ENCODE results near the gene HARBI1. TPM values are rescaled to one million over a fixed set of nuclear protein-coding genes. Genes with fewer than 3 reads are reported as not detected.

HARBI1 gene
- total and polyA plus RNA-seq, 2 donors (not counting 3 experiments of a cell fraction or from before 2014, with no cell fraction given), result 2.7 to 4.7 TPM

- Histone ChIP-seq H2AFZ (ENCODE audit: low read depth, low read length) (peak overlapping the region; percentile 56), H3K27ac (ENCODE audit: insufficient read depth, low read depth, low read length) (peak overlapping the region; percentile 61), H4K20me1 (replicated peaks; ENCODE audit: control insufficient read depth, extremely low read depth, insufficient read depth, low read length) (no peaks in the 10 kb centered on the region), H3K4me2 (ENCODE audit: insufficient read depth, low read length) (peak overlapping the region; percentile 99), H3K36me3 (ENCODE audit: control insufficient read depth in 2 of 2, extremely low read depth in 1 of 2, insufficient read depth in 2 of 2, low read length in 2 of 2) (no peaks in the 10 kb centered on the region), H3K79me2 (ENCODE audit: control insufficient read depth, insufficient read depth, low read length) (peaks cover 58% of the 10 kb centered on the region), H3K9ac (replicated peaks; ENCODE audit: extremely low read depth, insufficient read depth, low read length) (peak overlapping the region; percentile 68), H3K9me3 (replicated peaks; ENCODE audit: control insufficient read depth, insufficient read depth, low read length) (no peaks in the 10 kb centered on the region), H3K4me3 (replicated peaks in 1 of 3; ENCODE audit: insufficient read depth in 1 of 3, low read depth in 1 of 3, low read length in 3 of 3) (peak overlapping the region; percentile 15 to 61 (median 26)), H3K4me1 (ENCODE audit: control insufficient read depth, extremely low read depth, insufficient read depth, low read length) (peaks cover 31% of the 10 kb centered on the region), H3K27me3 (ENCODE audit: control insufficient read depth in 2 of 2, insufficient read depth in 2 of 2, low read length in 2 of 2) (no peaks in the 10 kb centered on the region), H3K9me1 (replicated peaks; ENCODE audit: control insufficient read depth, extremely low read depth, insufficient read depth, low read length) (no peaks in the 10 kb centered on the region)
- TF ChIP-seq GATA2 (IDR thresholded peaks at IDR 0.05; ENCODE audit: insufficient read depth, insufficient read length, low read depth, low read length) (no peak), POLR2A (IDR thresholded peaks at IDR 0.05; ENCODE audit: low read depth, low read length) (no peak)
- peak; percentile 28 for FAIRE-seq
- CTCF ChIA-PET, result interaction anchor here (0.7 to 2.0 kb wide), 10 partner anchors 11 to 172 kb away, joined by 3 to 11 read pairs (median 4); partner anchors contain the start of gene AMBRA1
- POLR2A ChIA-PET, result interaction anchor here (0.5 to 0.7 kb wide), 2 partner anchors 10 to 59 kb away, joined by 3 to 5 read pairs; no protein-coding TSS in a partner anchor
- DNase-seq (ENCODE audit: low read depth, low spot score), result peak; percentile 65
- dilution Hi-C loops (cut with MboI; ENCODE audit: extremely low pct_ligation_motif_present, low sequenced_read_pairs) (no loop called here), intact Hi-C loops (cut with micrococcal nuclease) (no loop called here)
- TSS peak; percentile 7 for BruUV-seq (replicated peaks)
Observed at GRCh38 chr11:46560300-46560991, 56.6 kb downstream of the HARBI1 start.

- Histone ChIP-seq H3K9me1 (replicated peaks; ENCODE audit: control insufficient read depth, extremely low read depth, insufficient read depth, low read length) (no peaks in the 10 kb centered on the region), H3K9ac (replicated peaks; ENCODE audit: extremely low read depth, insufficient read depth, low read length) (no peak overlapping the region), H3K4me3 (replicated peaks in 1 of 3; ENCODE audit: insufficient read depth in 1 of 3, low read depth in 1 of 3, low read length in 3 of 3) (no peak overlapping the region), H3K36me3 (ENCODE audit: control insufficient read depth in 2 of 2, extremely low read depth in 1 of 2, insufficient read depth in 2 of 2, low read length in 2 of 2) (no peaks in the 10 kb centered on the region), H2AFZ (ENCODE audit: low read depth, low read length) (no peak overlapping the region), H3K4me2 (ENCODE audit: insufficient read depth, low read length) (no peak overlapping the region), H3K4me1 (ENCODE audit: control insufficient read depth, extremely low read depth, insufficient read depth, low read length) (peaks cover 37% of the 10 kb centered on the region), H4K20me1 (replicated peaks; ENCODE audit: control insufficient read depth, extremely low read depth, insufficient read depth, low read length) (no peaks in the 10 kb centered on the region), H3K79me2 (ENCODE audit: control insufficient read depth, insufficient read depth, low read length) (peaks cover 63% of the 10 kb centered on the region), H3K27ac (ENCODE audit: insufficient read depth, low read depth, low read length) (no peak overlapping the region), H3K27me3 (ENCODE audit: control insufficient read depth in 2 of 2, insufficient read depth in 2 of 2, low read length in 2 of 2) (no peaks in the 10 kb centered on the region), H3K9me3 (replicated peaks; ENCODE audit: control insufficient read depth, insufficient read depth, low read length) (no peaks in the 10 kb centered on the region)
- no peak for DNase-seq (ENCODE audit: low read depth, low spot score)
- no peak for TF ChIP-seq MYC (IDR thresholded peaks at IDR 0.05; ENCODE audit: low read depth, low read length)
- TF ChIP-seq, protein P1, sequence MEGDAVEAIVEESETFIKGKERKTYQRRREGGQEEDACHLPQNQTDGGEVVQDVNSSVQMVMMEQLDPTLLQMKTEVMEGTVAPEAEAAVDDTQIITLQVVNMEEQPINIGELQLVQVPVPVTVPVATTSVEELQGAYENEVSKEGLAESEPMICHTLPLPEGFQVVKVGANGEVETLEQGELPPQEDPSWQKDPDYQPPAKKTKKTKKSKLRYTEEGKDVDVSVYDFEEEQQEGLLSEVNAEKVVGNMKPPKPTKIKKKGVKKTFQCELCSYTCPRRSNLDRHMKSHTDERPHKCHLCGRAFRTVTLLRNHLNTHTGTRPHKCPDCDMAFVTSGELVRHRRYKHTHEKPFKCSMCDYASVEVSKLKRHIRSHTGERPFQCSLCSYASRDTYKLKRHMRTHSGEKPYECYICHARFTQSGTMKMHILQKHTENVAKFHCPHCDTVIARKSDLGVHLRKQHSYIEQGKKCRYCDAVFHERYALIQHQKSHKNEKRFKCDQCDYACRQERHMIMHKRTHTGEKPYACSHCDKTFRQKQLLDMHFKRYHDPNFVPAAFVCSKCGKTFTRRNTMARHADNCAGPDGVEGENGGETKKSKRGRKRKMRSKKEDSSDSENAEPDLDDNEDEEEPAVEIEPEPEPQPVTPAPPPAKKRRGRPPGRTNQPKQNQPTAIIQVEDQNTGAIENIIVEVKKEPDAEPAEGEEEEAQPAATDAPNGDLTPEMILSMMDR (IDR thresholded peaks at IDR 0.05; ENCODE audit: extremely low read depth in 1 of 2, insufficient read depth in 1 of 2, low read depth in 1 of 2, low read length in 2 of 2), result no peak
- no peak for TF ChIP-seq FOS (IDR thresholded peaks at IDR 0.05; ENCODE audit: borderline replicate concordance, insufficient read depth, low read length)
- no peak for TF ChIP-seq EZH2 (IDR thresholded peaks at IDR 0.05; ENCODE audit: borderline replicate concordance, low read depth, low read length, severe bottlenecking)
- TF ChIP-seq JUN (IDR thresholded peaks at IDR 0.05; ENCODE audit: borderline replicate concordance, insufficient read depth, insufficient read length, low read depth), result no peak
- TF ChIP-seq POLR2A (IDR thresholded peaks at IDR 0.05; ENCODE audit: low read depth, low read length), result no peak
- TF ChIP-seq MAX (IDR thresholded peaks at IDR 0.05; ENCODE audit: insufficient read depth, insufficient read length), result no peak
- TF ChIP-seq POLR2AphosphoS5 (IDR thresholded peaks at IDR 0.05; ENCODE audit: insufficient read depth, low read depth, low read length), result no peak
- TF ChIP-seq GATA2 (IDR thresholded peaks at IDR 0.05; ENCODE audit: insufficient read depth, insufficient read length, low read depth, low read length), result no peak
- CTCF ChIA-PET, result interaction anchor here (1.4 to 2.0 kb wide), 3 partner anchors 12 to 58 kb away, joined by 4 to 6 read pairs (median 5); no protein-coding TSS in a partner anchor
- dilution Hi-C loops (cut with MboI; ENCODE audit: extremely low pct_ligation_motif_present, low sequenced_read_pairs), result no loop called here
- no TSS peak for BruUV-seq (replicated peaks)
- intact Hi-C loops (cut with micrococcal nuclease), result no loop called here
- no peak for FAIRE-seq
- POLR2A ChIA-PET, result no interaction called here
Observed at GRCh38 chr11:46559815-46560214, 57.2 kb downstream of the HARBI1 start.
